Suppressor macrophage treated with lipopolysaccharide for 4 hours (primary cell): ENCODE data around the gene NEGR1.

Experiments used
- DNase-seq: peaks from one replicate; pipeline ENCODE4 v3.0.0-alpha.2; 2020

Gene NEGR1

DNA sequence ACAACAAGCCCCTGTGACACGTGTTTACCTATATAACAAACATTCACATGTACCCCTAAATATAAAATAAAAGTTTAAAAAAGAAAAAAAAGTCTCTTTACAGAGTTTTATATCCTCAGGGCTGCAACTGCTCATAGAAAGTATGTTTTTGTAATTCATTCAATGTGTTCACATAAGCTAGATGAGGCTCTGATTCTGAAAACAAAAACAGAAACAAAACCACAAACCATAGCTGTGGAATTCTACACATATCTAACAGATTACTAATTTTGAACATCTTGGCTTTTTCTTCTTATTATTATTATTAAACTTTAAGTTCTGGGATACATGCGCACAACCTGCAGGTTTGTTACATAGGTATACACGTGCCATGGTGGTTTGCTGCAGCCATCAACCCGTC, 621.9 kb downstream of the NEGR1 start:
- DNase-seq: no peak

DNA sequence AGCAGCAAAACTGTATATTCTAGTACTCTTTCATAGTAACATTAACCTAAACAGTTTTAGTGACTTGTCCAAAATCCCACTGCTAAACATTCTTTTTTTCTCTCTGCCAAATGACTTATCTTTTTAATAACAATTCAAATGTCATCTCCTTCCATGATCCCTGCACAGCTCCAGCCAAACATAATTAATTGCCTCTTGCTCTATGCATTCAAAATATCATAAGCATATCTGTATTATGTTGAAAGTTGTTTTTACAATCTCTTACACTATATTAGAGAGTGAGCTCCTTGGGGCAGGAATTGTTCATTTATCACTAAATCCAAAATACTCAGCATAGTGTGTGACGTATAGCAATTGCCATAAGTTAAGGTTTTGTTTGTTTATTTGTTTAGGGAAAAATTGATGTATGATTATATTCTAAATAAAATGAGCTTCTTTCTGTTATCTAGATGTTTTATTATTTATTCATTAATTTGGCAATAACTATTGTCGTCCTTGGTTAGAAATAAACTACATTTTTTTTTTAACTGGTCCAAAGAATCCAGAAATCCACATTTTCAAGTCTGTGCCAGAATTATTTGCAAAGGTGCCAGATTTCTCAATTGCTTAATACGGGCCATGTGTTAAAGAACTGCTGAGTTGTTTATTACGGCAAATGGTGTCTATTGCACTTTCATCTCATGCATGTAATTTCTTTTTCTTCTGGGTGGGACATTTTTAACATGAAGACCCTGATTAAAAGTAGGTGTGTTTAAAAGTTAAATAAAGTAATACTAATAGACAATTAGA, 624.3 kb downstream of the NEGR1 start:
- no peak for DNase-seq

DNA sequence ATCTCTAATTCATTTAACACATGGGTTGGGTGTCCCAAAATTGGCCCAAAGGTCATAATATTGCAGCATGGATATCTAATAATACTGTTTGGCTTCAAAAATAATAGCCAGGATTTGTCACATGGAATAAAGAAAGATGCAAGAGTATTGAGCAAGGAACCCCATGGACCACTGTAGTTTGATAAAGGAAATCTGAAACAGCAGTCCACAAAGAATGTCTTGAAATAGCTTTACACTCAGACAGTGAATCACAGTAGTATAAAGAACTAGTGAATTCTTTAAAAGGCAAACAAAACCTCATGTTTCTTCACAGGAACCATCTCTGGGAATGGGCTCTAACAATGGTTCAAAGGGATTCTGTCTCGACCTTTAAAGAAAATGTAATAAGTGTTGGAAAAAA, 625.4 kb downstream of the NEGR1 start:
- DNase-seq: no peak

DNA sequence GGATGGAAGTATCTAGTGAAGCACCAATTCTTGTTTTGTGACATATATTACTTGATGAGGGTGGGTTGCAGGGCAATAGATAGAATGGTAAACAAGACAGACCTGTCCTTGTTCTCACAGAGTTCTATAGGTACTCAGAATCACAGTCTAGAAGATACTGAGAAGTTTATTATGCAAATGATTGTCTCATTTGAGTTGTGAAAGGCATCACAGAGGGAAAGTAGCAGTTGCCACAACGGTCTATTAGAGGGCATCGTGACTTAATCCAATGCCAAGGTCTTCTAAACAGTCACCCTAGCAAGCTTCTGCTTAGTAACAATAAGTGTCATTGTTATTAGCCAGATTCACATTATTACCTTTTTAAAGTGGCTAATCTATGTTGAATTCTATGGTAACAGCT, 626.7 kb downstream of the NEGR1 start:
- no peak for DNase-seq

DNA sequence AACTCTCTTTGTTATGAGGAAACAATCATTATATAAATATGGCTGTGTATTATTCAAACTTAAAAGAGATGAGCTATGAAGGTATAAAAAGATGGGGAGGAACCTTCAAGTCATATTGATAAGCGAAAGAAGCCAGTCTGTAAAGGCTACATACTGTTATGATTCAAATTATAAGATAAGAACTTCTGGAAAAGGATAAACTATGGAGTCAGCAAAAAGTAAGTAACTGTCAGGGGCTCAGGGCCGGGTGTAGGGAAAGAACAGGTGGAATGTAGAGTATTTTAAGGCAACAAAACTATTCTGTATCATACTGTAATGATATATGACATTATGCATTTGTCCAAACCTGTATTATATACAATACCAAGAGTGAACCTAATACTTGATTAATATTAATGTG, 628.4 kb downstream of the NEGR1 start:
- DNase-seq: no peak

DNA sequence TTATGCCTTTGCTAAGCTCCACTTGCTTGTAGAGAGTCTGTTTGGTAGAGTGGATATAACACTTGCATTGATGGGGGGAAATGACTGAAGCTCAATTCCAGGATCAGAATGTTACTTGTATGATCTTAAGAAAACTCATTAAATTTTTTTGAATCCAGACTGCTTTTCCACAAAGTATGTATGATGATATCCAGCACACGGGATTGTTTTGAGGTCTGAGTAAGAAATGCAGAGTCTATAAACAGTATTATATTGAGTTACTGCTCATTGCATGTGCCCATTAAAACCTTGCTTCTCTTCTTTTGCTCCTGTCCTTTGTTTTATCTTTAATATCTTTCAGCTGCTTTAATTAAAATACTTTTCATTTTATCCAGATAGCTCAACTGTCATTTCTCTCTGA, 631.1 kb downstream of the NEGR1 start:
- DNase-seq: no peak

DNA sequence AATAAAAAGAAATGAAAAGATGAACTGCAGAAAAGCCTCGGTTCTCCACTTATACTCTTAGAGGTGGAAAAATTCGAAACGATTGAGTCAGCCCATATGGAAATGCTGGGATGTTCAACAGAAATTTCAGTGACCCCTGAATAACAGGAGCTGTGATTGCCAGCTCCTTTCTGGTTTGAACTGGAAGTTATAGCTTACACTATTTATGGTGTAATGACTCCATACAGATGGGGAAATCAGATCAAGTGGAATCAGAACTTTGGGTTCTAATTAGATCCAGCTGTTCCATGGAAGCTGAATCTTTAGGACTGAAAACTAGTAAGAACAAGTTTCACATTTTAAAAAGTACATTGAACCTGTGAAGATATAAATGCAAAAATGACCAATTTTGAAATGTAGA, 632.2 kb downstream of the NEGR1 start:
- no peak for DNase-seq

DNA sequence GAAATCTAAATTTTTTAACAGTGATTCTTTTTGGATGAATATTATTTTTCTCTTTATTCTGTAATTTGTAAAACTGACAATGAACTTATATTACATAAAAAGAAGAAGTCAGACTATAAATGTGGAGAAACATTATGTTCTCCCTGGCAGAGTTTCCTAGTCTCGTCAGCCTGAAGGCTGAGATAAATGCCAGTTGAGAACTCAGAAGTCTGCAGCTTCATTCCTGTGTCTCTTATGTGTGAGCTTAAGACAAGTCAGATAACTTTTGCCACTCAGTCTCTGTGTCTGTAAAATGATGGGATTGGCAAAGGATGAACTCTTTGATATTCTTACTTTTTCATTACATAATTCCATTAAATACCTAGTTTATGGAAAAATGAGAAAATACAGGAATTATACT, 632.7 kb downstream of the NEGR1 start:
- DNase-seq: no peak

DNA sequence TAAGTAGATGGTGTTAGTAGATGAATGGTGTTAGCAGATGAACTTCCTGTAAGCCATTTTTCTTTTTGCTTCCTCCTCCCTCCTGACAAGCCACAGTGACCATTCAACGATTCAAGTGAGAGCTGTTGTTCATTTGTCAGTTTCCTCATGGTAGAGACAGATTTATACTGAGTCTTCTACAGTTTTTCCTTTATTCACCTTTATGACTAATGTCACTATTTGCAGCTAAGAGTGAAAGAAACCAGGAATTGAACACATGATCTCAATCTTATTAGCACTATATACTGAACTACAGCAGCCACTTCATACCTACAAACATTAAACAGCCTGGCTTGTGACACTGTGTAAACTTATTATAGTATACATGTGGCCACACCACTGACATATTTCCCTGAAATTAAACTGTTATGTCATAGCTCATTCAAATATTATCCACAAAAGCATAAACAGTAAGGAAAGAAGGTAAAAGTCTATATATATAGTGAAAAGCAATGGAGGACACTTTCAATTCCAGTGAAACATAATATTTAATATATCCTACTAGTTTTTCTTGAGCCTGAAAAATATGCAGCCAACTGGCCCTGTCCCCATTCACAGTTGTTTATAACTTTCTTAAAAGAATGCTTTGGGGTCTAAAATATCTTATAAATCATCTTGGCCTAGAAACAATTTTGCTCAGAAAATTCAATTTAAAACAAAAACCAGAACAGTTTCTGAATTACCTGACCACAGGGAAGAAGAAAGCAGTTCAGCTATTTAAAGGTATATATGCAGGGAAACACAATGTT, 634.6 kb downstream of the NEGR1 start:
- DNase-seq: no peak

DNA sequence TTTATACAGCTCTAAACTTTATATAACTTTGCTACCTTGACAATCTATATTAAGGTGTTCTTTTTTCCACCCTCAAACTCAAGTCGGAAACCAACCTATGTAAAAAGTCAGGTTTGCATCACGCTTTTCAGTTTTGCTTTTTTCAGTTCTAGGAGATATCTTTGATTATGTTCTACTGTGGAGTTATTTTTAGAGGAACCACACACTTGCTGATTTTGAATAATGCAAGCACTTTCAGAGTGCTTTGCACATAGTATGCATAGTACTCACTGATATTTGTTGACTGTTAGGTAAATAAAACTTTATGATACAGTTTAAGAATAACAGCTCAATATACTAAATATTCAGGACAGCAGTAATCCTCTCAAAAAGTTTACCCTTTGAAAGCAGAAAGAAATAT, 637.3 kb downstream of the NEGR1 start:
- DNase-seq: no peak

DNA sequence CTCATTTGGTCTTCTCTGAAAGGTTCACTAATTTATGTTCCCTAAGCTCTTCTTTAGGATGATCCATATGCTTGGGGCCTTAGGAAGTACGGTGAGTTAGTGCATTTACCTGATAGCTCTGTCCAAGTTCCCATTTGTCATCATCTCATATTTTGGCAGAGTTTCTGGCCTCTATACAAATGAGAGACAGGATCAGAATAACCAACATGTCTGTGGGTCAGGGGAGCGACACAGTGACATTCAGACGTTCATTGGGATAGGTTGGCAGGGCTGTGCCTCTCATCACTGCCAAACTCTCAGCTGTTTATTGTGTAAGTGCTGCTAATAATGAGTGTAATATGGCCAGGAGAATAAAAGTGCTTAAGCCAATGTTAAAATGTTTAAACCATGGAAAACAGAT, 640.4 kb downstream of the NEGR1 start:
- no peak for DNase-seq

DNA sequence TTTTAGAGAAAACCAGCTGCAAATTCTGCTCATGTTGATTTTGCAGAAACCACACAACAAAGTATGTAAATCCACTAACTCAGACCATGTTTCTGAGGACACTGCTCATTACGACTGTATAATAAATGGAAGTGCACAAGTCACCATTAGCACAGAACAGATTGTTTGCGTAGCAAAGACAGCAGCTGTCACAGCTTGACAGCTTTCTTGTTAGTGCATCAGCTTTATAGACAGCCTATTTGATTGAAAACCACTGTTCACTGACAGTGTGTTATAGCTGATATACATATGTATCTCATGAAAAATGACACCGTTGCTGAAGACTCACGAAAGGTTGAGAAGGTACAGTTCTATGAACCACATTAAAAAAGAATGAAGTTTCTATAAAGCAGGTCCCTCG, 641.3 kb downstream of the NEGR1 start:
- DNase-seq: no peak

DNA sequence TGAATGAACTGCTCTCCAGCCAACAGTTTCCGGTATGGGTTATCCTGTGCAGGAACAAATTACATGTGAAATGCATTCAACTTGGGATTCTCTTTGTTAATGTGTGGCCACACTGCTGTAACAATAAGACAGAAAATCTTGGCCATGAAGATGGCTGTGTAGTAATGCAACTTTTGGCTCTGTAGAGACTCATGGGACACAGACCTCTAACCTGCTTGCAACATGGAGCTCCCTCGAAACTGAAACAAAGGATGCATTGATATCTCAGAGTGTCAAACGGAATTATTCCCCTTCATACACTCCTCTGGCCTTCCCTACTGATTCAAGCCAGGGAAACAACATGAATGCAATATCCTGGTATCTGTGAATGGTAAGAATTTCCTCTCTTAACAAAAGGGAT, 642.2 kb downstream of the NEGR1 start:
- no peak for DNase-seq

DNA sequence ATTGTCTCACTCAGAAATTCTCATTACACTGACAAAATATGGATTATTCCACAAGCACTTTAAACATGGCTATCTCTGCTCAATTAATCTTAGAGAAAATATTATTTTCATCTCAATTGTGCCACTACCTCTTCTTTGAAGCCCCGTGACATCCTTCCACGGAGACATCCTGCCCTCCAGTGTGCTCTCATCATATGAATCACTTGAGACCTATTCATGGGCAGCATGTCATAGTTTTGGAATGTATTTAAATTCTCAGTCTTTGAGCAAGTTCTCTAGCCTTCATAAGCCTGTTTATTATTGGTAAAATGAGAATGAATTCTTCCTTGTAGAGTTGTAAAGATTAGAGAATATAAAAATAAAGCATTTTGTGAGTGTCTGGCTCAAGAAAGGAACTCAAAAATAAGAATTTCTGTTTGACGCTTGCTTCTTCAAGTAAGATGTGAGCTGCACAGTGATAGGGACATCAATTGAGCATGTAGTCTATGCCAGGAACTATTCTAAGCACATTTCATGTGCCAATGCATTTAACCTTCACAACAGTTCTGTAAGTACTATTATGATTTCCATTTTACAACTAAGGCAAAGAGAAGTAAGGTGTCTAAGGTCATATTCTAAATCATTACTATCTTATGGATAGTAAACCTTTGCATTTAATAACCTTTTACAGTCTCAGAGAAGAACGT, 644.1 kb downstream of the NEGR1 start:
- no peak for DNase-seq

DNA sequence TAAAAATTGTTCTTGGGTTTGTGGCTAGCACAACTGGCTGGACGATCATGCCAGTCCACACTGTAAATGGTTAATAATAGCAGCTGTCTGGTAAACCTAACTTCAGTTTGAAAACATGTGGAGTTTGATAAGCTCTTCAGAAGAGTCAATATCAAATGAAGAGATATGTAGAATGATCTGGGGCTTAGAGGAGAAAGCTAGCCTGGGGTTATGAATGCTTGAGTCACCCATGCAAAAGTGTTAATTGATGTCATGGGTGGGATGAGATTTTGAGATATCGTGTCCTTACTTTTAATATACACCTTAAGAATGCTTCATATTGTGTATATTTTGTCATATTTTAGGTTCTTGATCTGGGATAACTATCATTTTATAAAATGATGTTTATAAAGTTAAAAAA, 646.8 kb downstream of the NEGR1 start:
- no peak for DNase-seq

DNA sequence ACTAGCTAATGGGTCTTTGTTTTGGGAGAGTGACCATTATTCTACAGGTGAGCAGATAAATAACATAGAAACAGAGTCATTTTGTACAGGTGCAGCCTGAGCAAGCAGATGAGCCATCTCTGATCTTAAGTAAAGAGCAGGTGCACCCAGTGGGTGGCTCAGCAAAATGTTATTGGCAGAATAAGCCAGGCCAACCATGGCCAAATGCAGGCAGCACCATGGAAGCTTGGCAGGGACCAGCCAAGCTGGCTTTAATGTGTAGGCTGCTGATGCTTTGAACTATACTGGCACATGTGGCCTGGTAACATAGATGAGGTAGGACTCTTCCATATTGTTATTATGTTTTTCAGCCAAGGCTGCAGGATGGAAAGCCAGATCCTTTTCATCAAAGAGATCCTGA, 648.2 kb downstream of the NEGR1 start:
- DNase-seq: no peak

DNA sequence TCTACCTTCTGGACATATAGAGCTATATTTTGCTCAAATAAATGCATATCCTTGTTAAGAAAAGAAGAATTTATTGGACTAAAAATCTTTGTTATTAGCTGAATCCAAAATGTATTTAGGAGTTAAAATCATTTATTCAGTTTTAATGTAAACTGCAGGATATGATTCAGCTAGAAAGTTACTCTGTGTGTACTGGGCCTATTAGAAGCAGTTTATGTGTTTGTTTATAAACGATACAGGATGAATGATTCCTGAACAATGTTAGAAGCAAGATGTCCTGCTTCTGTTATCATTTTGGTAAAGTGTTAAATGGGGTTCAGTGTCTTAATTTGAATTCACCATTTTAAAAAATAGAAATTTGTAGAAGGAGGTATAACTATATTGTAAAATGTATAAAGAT, 652.3 kb downstream of the NEGR1 start:
- DNase-seq: no peak

DNA sequence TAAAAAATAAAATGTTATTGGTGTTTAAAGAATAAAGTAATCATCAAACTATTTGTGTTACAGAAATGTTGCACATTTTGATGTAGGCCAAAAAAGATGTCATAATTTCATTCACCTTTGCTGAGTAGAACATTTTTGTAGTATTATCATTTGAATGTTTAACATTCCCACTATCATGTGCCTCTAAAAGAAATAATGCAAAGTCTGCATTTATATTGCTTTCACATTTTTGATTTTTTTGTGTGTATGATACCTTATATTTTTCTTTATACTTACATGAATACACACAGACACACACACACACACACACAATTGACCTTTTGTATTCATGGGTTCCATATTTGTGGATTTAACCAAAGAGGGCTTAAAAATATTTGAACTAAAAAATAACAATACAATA, 657.3 kb downstream of the NEGR1 start:
- no peak for DNase-seq

DNA sequence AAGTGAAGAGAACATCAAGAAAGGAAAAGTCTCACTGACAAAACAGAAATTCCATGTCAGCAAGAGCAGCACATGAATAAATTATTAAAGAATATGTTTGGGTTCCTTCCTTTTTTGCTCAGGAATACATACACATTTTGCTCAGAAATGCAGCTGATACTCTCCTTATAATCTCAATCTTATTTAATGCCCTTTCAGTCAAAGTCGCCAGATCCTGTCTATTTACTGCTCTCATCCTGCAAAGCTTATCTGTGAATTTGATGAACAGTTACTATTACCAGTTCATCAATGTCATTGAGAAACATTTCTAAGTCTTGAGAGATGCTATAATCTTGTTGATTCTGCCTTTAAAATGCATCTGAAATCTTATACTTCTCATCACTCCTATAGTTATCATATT, 658.5 kb downstream of the NEGR1 start:
- no peak for DNase-seq

DNA sequence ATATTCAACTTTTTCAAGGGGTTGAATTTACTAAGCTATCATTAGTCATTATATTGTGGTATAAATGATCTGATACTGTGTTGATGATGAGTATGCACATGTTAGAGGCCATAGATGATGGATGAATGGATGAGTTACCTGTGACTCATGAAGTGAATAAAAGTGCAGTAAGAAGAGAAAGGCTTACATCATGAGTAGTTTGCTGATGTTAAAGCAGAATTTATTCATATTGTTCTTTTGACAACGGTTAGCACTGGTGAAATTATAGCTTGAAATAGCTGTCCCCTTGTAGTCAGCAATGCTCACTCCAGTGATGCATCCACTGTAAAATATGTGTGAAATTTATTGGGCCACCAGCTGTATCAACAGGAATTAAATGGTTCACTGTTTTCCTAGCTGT, 660.6 kb downstream of the NEGR1 start:
- no peak for DNase-seq

DNA sequence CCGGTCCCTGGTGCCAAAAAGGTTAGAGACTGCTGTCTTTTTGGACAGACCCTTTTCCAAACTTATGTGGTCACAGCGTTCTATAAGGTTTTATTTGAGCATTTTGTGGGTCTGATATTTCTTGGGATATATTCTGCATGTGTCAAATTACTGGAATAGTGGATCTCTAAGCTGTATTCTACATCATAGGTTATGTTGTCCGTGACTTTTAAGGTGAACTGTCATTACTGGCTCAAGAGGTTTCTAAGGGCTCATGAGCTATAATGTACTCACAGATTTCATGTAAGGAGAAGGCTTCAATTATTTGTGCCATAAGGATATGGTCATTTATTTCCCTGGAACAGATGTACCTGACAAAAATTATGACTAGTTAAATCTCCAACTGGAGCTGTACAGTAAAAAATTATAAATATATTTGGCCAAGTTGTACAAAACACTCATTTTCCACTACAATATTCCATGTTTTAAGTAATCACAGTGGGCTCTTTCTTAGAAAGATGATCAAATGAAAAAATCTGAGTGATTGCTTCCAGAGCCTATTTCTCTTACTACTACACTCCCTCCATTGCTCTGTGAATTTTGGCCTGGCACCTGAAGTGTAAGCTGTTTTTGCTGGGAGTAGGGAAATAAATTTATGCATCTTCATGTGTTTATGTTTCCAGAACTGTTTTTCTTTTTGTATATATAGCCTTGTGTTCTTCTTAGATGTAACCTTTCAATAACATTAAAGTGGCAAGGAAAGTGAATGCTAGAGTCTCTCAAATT, 663.4 kb downstream of the NEGR1 start:
- no peak for DNase-seq

DNA sequence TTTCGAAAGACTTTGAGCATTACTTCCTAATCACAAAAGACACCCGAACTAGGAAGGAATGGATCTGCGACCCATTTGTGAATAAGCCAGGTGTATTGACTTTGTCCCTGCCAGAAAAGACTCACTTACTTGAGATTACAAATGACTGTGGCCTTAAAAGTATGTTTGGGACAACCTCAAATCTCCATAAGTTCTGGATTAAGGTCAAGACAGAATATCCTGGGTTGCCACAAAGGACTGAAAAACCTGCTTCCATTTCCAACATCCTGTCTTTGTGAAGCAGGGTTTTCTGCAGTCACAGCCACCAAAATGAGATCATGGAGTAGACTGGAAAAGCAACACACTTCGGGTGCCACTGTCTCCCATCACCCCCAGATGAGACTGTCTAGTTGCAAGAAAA, 664.1 kb downstream of the NEGR1 start:
- DNase-seq: no peak

DNA sequence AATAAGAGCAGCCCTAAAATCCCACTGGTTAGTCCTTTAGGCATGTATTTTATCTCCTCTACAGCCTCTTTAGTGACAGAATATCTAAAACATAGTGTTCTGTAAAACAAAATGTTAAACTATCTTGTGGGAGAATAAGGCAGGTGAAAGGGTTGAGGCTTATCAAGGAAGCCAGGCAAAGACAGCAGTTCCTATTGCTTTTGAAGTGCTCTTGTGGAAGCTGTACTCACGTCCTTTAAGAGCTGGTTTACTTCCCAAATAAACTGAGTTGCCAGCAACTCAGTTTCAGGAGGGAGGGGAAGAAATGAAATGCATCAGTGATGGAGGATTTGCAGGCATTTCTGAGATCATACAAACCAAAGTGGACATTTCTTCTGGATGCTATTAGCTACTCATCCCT, 671.9 kb downstream of the NEGR1 start:
- DNase-seq: no peak
